Tibial nerve (tissue), 4 donors: ENCODE results near the gene XPNPEP2.

Experiments
- CTCF ChIP-seq, 5 experiments: fragments of 200-600 bp in 3 of 5; fragments of 450-650 bp in 2 of 5; sonication (generic) in 3 of 5; IDR thresholded peaks; one replicate each; pipeline ENCODE4 v1.5.1; 2016 to 2019; ENCODE audit warnings: antibody characterized with exemption in 5 of 5, mild to moderate bottlenecking in 3 of 5, moderate library complexity in 2 of 5
- EP300 ChIP-seq, 2 donors: sonication (generic); formaldehyde crosslinking; IDR thresholded peaks; one replicate each; pipeline ENCODE4 v1.6.1; 2017; ENCODE audit warnings: antibody characterized with exemption in 2 of 2, mild to moderate bottlenecking in 1 of 2
- POLR2A ChIP-seq, 2 donors: fragments of 450-650 bp; IDR thresholded peaks; one replicate each; pipeline ENCODE4 v1.6.1; 2017; ENCODE audit warnings: antibody characterized with exemption in 2 of 2, mild to moderate bottlenecking in 2 of 2, moderate library complexity in 2 of 2

GRCh38 chrX:129741880-129742758 lies 3.3 kb downstream of the XPNPEP2 start:
- TF ChIP-seq POLR2A (IDR thresholded peaks at IDR 0.05) (no peak), EP300 (IDR thresholded peaks at IDR 0.05) (no peak), CTCF (IDR thresholded peaks at IDR 0.05) (no peak)
